NB4 (cell line): ENCODE results near the gene UBE2U.

ENCODE experiments used
- DNase-seq: peaks from one replicate; pipeline ENCODE4 v3.0.0; 2010; ENCODE audit warnings: low read depth
- H3K4me3 ChIP-seq: one replicate; pipeline ENCODE4 v1.5.1; 2011; ENCODE audit warnings: mild to moderate bottlenecking, low read depth, low read length, moderate library complexity
- CTCF ChIP-seq: IDR thresholded peaks from one replicate; pipeline ENCODE4 v1.5.1; 2012; ENCODE audit warnings: low read depth, low read length
- MAX ChIP-seq: IDR thresholded peaks from 2 replicates; pipeline ENCODE4 v1.6.1; 2011; ENCODE audit warnings: low read depth, low read length
- MYC ChIP-seq: IDR thresholded peaks from 2 replicates; pipeline ENCODE4 v1.6.1; 2011; ENCODE audit warnings: low read depth, low read length
- POLR2A ChIP-seq: IDR thresholded peaks from 2 replicates; pipeline ENCODE4 v1.6.1; 2011; ENCODE audit warnings: mild to moderate bottlenecking; ENCODE audit not compliant: insufficient read length; ENCODE audit errors: extremely low read depth

UBE2U gene

GRCh38 chr1:64280001-64280400 is 76.6 kb downstream of the UBE2U start:
- H3K4me3 ChIP-seq: no peak overlapping the region
- DNase-seq: no peak
- no peak for TF ChIP-seq MYC
- no peak for TF ChIP-seq POLR2A
- TF ChIP-seq CTCF: no peak
- no peak for TF ChIP-seq MAX

- DNase-seq: no peak
- no peak overlapping the region for H3K4me3 ChIP-seq
- TF ChIP-seq MAX (no peak), POLR2A (no peak), CTCF (no peak), MYC (no peak)
Measured at GRCh38 chr1:64282351-64282750, 78.9 kb downstream of the UBE2U start.

- H3K4me3 ChIP-seq: no peak overlapping the region
- no peak for TF ChIP-seq MYC
- no peak for TF ChIP-seq CTCF
- no peak for TF ChIP-seq MAX
- TF ChIP-seq POLR2A: no peak
- no peak for DNase-seq
Measured at GRCh38 chr1:64287071-64287470, 83.6 kb downstream of the UBE2U start.

GRCh38 chr1:64290420-64290819 is 87.0 kb downstream of the UBE2U start:
- TF ChIP-seq POLR2A (no peak), CTCF (no peak), MAX (no peak), MYC (no peak)
- no peak overlapping the region for H3K4me3 ChIP-seq
- DNase-seq: no peak

GRCh38 chr1:64291931-64292330 is 88.5 kb downstream of the UBE2U start:
- no peak overlapping the region for H3K4me3 ChIP-seq
- no peak for TF ChIP-seq CTCF
- no peak for TF ChIP-seq MYC
- no peak for TF ChIP-seq MAX
- no peak for TF ChIP-seq POLR2A
- no peak for DNase-seq

- DNase-seq: no peak
- TF ChIP-seq CTCF (no peak), POLR2A (no peak), MAX (no peak), MYC (no peak)
- H3K4me3 ChIP-seq: no peak overlapping the region
Measured at GRCh38 chr1:64292399-64292798, 89.0 kb downstream of the UBE2U start.
